ENCODE results near the gene PDE4B. TPM values are rescaled to one million over a fixed set of nuclear protein-coding genes. Genes with fewer than 3 reads are reported as not detected.
"Not testable (repeated sequence)": the region's sequence is repeated elsewhere in the genome, so short reads cannot be mapped to it uniquely, and the experiment has no call there.

Gene PDE4B
- total RNA-seq, 1 donor from 2014 or later = 21.3 TPM

DNA sequence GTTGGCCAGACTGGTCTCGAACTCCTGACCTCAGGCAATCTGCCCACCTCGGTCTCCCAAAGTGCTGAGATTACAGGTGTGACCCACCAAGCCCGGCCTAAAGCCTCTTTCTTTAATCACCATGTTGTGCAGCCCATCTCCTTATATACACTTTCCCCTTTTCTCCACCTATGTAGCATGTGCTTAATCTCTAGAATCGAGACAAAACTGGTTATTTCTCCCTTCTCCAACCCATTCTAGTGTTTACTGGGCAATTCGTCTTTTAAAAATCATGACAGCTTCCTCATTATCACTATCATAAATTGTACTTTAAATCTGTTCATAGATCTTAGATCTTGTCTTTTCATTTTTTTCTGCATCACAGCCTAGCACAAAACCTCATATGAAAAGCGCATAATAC, 285.7 kb downstream of the PDE4B start:
- Mint-ChIP-seq H3K27me3 (ENCODE audit: insufficient read depth) (peaks cover 9% of the 10 kb centered on the region), H3K4me1 (ENCODE audit: low read depth) (no peaks in the 10 kb centered on the region), H3K9me3 (no peaks in the 10 kb centered on the region), H3K27ac (no peak overlapping the region), H3K36me3 (ENCODE audit: low read depth) (no peaks in the 10 kb centered on the region), H3K4me3 (no peak overlapping the region)
- no peak for DNase-seq (ENCODE audit: low spot score)
- intact Hi-C loops (cut with micrococcal nuclease) = no loop called here

DNA sequence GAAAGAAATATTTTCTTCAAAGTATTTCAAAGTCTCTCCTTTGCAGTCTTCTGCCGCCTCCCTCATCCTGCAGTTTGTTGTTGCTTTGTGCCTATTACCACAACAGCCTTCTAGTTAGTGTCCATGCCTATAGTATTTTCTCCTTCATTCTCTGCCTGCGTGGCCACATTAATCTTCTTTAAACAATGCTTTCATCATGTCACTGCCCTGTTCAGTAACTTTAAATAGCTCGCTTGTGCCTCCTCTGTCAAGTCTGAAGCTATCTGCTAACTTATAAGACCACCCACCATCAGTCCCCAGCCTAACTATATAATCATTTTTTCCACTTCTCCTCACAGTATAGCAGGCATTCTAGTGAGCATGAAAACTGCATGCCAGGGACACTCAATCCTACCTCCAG, 290.3 kb downstream of the PDE4B start:
- peaks cover 6% of the 10 kb centered on the region for H3K27me3 Mint-ChIP-seq (ENCODE audit: insufficient read depth)
- no peak for DNase-seq (ENCODE audit: low spot score)
- no peak overlapping the region for H3K27ac Mint-ChIP-seq
- H3K36me3 Mint-ChIP-seq (ENCODE audit: low read depth) = no peaks in the 10 kb centered on the region
- H3K9me3 Mint-ChIP-seq = no peaks in the 10 kb centered on the region
- H3K4me1 Mint-ChIP-seq (ENCODE audit: low read depth) = no peaks in the 10 kb centered on the region
- no peak overlapping the region for H3K4me3 Mint-ChIP-seq
- intact Hi-C loops (cut with micrococcal nuclease) = no loop called here

DNA sequence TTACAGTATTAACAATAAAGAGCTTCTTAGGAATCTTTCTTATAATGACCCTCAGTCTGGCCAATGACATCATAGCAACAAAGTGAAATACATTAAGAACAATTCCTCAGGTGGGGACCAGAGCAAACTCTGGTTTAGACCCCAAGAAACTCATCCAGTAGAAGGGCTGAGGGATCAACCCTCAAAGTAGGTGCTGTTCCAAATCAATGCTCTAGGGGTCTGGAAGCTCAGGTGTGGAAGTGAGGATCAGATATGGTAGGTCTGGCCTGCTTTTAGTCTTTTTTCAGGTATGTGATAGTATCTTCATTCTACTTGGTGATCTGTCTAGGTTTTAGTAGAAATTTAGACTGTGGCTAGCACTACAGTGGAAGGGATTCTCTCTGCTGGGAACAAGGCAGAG, 291.7 kb downstream of the PDE4B start:
- H3K4me3 Mint-ChIP-seq = no peak overlapping the region
- H3K27ac Mint-ChIP-seq = no peak overlapping the region
- H3K27me3 Mint-ChIP-seq (ENCODE audit: insufficient read depth) = peaks cover 6% of the 10 kb centered on the region
- H3K4me1 Mint-ChIP-seq (ENCODE audit: low read depth) = no peaks in the 10 kb centered on the region
- DNase-seq (ENCODE audit: low spot score) = no peak
- intact Hi-C loops (cut with micrococcal nuclease) = no loop called here
- H3K36me3 Mint-ChIP-seq (ENCODE audit: low read depth) = no peaks in the 10 kb centered on the region
- H3K9me3 Mint-ChIP-seq = no peaks in the 10 kb centered on the region

DNA sequence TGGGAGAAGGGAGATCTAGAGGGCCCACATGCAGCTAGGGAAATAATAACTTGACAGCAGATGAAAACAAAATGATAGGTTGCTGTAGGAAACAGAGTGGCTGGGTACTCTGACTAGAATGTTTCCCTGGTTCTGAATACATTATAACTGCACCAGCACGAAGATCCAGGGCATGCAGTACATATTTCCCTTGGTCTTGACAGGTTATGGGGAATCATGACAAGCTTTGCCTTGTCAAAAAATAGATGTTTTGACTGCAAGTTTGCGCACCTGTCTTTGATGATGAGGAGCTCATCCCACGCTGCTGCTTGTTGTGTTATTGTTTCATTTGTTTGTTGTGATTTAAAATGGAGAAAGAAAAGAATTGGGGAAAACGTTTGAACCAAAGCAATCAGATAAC, 292.9 kb downstream of the PDE4B start:
- intact Hi-C loops (cut with micrococcal nuclease) = no loop called here
- Mint-ChIP-seq H3K36me3 (ENCODE audit: low read depth) (no peaks in the 10 kb centered on the region), H3K9me3 (no peaks in the 10 kb centered on the region), H3K27me3 (ENCODE audit: insufficient read depth) (peaks cover 11% of the 10 kb centered on the region), H3K4me1 (ENCODE audit: low read depth) (no peaks in the 10 kb centered on the region), H3K4me3 (no peak overlapping the region), H3K27ac (no peak overlapping the region)
- DNase-seq (ENCODE audit: low spot score) = no peak

DNA sequence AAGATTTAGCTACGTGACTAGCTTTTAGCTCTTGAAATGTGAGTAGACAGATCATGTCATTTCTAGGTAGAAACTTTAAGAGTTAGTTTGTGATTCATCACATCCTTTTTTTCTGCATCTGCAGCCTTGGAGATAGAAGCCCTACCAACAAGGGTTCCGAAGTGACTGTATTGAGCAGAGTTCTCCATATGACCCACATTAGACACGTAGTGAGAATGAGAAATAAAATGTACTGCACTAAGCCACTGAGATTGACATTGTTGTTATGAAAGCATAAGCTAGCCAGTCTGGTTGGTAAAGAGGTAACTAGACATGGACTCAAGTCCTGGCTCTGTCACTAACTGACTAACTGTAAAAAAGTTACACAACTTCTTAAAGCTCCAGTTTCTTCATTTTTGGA, 296.1 kb downstream of the PDE4B start:
- H3K27ac Mint-ChIP-seq = no peak overlapping the region
- H3K36me3 Mint-ChIP-seq (ENCODE audit: low read depth) = no peaks in the 10 kb centered on the region
- intact Hi-C loops (cut with micrococcal nuclease) = no loop called here
- H3K27me3 Mint-ChIP-seq (ENCODE audit: insufficient read depth) = peaks cover 7% of the 10 kb centered on the region
- H3K9me3 Mint-ChIP-seq = no peaks in the 10 kb centered on the region
- peaks cover 7% of the 10 kb centered on the region for H3K4me1 Mint-ChIP-seq (ENCODE audit: low read depth)
- no peak overlapping the region for H3K4me3 Mint-ChIP-seq
- no peak for DNase-seq (ENCODE audit: low spot score)

DNA sequence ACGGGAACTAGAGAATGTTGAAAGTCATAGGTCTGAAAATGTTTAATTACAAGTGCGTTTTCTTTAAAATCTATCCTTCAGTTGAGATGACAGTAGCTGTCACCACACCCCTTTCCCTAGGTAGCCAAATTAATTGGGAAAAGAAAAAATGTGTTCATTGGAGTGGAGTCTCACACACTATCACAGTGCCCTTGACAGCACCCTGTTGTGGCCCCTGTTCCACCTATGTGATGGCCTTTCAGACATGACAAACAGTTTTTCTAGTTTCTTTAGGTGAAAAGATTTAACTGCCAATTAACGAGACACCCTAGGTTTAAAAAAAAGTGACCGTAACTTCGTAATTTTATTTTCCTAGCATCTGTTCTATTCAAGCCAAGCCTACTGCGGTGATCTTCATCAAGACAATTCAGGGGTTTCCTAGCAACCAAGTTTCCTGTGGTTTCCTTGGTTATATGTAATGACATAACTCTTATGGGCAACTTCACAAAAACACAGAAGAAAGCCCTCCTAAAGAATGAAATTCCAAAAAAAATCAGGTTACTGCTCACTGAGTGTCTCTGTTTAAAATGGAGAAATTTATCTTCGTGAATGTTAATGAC, 298.3 kb downstream of the PDE4B start:
- Mint-ChIP-seq H3K36me3 (ENCODE audit: low read depth) (no peaks in the 10 kb centered on the region), H3K4me1 (ENCODE audit: low read depth) (peaks cover 7% of the 10 kb centered on the region)
- DNase-seq (ENCODE audit: low spot score) = no peak

DNA sequence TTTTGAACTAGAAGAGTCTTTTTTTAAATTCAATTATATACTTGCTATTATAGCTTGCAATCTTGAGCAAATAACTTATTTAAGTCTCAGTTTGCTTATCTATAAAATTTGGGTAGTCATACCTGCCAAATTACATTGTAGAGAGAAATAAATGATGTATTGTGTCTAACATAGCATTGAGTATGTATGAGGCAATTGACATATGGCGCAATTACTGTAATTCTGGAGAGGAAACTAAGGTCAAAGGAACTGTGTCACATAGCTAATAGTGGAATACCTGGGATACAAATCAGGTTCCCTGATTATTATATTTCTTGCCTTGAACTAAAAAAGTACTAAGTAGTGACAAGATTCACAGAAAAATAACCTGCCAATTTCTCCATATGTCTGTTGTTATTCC, 302.5 kb downstream of the PDE4B start:
- H3K9me3 Mint-ChIP-seq = peaks cover 4% of the 10 kb centered on the region
- no peaks in the 10 kb centered on the region for H3K36me3 Mint-ChIP-seq (ENCODE audit: low read depth)
- no peak overlapping the region for H3K27ac Mint-ChIP-seq
- no peak overlapping the region for H3K4me3 Mint-ChIP-seq
- no peak for DNase-seq (ENCODE audit: low spot score)
- peaks cover 6% of the 10 kb centered on the region for H3K27me3 Mint-ChIP-seq (ENCODE audit: insufficient read depth)
- intact Hi-C loops (cut with micrococcal nuclease) = no loop called here
- H3K4me1 Mint-ChIP-seq (ENCODE audit: low read depth) = peaks cover 7% of the 10 kb centered on the region

More for the DNA sequence above, 298.3 kb downstream of the PDE4B start:
- intact Hi-C loops (cut with micrococcal nuclease) = no loop called here
- H3K27ac Mint-ChIP-seq = no peak overlapping the region
- no peak overlapping the region for H3K4me3 Mint-ChIP-seq
- peaks cover 8% of the 10 kb centered on the region for H3K27me3 Mint-ChIP-seq (ENCODE audit: insufficient read depth)
- H3K9me3 Mint-ChIP-seq = no peaks in the 10 kb centered on the region

DNA sequence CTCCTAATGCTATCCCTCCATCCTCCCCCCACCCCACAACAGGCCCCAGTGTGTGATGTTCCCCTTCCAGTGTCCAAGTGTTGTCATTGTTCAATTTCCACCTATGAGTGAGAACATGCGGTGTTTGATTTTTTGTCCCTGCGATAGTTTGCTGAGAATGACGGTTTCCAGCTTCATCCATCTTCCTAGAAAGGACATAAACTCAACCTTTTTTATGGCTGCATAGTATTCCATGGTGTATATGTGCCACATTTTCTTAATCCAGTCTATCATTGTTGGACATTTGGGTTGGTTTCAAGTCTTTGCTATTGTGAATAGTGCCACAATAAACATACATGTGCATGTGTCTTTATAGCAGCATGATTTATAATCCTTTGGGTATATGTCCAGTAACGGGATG, 308.3 kb downstream of the PDE4B start:
- H3K9me3 Mint-ChIP-seq; H3K27me3 Mint-ChIP-seq (ENCODE audit: insufficient read depth); H3K4me1 Mint-ChIP-seq (ENCODE audit: low read depth); DNase-seq (ENCODE audit: low spot score); intact Hi-C loops (cut with micrococcal nuclease); H3K27ac Mint-ChIP-seq; H3K36me3 Mint-ChIP-seq (ENCODE audit: low read depth); H3K4me3 Mint-ChIP-seq: not testable (repeated sequence)

DNA sequence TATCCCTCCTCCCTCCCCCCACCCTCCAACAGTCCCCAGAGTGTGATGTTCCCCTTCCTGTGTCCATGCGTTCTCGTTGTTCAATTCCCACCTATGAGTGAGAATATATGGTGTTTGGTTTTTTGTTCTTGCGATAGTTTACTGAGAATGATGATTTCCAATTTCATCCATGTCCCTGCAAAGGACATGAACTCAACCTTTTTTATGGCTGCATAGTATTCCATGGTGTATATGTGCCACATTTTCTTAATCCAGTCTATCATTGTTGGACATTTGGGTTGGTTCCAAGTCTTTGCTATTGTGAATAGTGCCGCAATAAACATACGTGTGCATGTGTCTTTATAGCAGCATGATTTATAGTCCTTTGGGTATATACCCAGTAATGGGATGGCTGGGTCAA, 311.4 kb downstream of the PDE4B start:
- H3K27me3 Mint-ChIP-seq (ENCODE audit: insufficient read depth); intact Hi-C loops (cut with micrococcal nuclease); H3K36me3 Mint-ChIP-seq (ENCODE audit: low read depth); H3K27ac Mint-ChIP-seq; H3K4me3 Mint-ChIP-seq; DNase-seq (ENCODE audit: low spot score); H3K9me3 Mint-ChIP-seq; H3K4me1 Mint-ChIP-seq (ENCODE audit: low read depth): not testable (repeated sequence)

DNA sequence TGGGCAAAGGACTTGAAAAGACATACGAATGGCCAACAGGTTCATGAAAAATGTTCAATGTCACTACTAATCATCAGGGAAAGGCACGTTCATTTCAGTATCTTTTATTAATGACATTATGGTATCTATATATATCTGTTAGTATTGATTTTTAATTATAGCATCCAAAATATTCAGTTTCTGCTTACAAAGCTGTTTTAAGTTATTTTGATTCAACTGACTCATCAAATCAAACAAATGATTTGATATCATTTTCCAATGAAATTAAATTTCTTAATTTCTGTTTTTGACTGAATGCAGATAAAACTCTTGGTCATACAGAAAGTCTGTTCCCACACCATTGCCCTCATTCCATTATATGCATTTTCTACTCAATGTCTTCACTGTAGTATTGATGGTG, 315.9 kb downstream of the PDE4B start:
- Mint-ChIP-seq H3K4me1 (ENCODE audit: low read depth) (no peaks in the 10 kb centered on the region), H3K4me3 (no peak overlapping the region)

DNA sequence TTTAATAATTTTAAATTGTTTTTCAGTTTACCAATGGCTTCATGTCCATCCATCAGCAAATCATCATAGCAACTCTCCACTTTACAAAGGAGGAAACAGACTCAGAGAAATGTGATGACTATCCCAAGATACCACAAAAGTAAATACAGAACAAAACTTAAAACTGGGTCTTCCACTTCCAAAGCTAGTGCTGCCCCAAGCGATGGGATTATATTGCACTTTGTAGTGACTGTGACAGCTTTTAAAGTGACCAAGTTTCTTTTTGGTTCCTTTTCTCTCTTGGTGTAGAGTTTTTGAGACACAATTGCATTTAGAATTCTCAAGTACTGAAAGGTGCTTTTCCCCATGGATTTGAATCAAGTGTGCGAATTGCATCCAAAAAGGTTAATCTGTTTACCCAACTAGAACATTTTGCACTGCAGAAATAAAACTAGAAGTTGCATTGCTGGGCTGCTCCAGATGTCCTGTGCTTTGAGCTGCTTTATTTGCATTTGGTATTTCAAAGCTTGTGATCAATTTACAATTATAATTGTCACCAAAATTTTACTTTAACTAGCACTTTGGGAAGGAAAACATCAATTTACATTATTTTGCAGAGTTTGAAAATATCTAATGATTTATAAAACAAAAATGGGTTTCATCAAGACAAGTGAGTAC, 320.2 kb downstream of the PDE4B start:
- Mint-ChIP-seq H3K36me3 (ENCODE audit: low read depth) (no peaks in the 10 kb centered on the region), H3K27me3 (ENCODE audit: insufficient read depth) (peaks cover 19% of the 10 kb centered on the region), H3K27ac (no peak overlapping the region), H3K9me3 (no peaks in the 10 kb centered on the region), H3K4me1 (ENCODE audit: low read depth) (no peaks in the 10 kb centered on the region), H3K4me3 (no peak overlapping the region)
- intact Hi-C loops (cut with micrococcal nuclease) = no loop called here
- no peak for DNase-seq (ENCODE audit: low spot score)

More for the DNA sequence above, 315.9 kb downstream of the PDE4B start:
- no peak overlapping the region for H3K27ac Mint-ChIP-seq
- H3K9me3 Mint-ChIP-seq = no peaks in the 10 kb centered on the region
- intact Hi-C loops (cut with micrococcal nuclease) = no loop called here
- no peaks in the 10 kb centered on the region for H3K36me3 Mint-ChIP-seq (ENCODE audit: low read depth)
- H3K27me3 Mint-ChIP-seq (ENCODE audit: insufficient read depth) = peaks cover 10% of the 10 kb centered on the region
- no peak for DNase-seq (ENCODE audit: low spot score)

DNA sequence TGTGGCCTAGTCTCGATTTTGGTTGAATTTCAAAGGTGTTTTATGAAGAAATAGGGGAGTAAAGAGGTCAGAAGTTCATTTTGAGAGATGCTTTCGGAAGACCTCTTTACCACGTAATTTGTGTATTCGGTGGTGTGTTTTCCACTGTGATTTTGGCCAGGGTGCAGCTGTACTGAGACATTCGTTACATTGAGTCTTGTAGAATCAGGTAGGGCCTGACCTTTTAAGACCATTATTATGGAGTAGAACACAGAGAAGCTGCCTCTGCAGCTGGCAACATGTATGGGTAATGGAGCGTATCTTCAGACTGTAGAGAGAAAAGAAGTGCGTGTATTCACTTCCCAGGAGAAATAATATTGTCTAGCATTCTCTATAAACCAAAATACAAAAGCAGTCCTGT, 326.5 kb downstream of the PDE4B start:
- no peak for DNase-seq (ENCODE audit: low spot score)
- H3K27ac Mint-ChIP-seq = no peak overlapping the region
- intact Hi-C loops (cut with micrococcal nuclease) = no loop called here
- no peaks in the 10 kb centered on the region for H3K4me1 Mint-ChIP-seq (ENCODE audit: low read depth)
- no peak overlapping the region for H3K4me3 Mint-ChIP-seq
- H3K9me3 Mint-ChIP-seq = no peaks in the 10 kb centered on the region
- H3K27me3 Mint-ChIP-seq (ENCODE audit: insufficient read depth) = peaks cover 6% of the 10 kb centered on the region
- H3K36me3 Mint-ChIP-seq (ENCODE audit: low read depth) = no peaks in the 10 kb centered on the region

DNA sequence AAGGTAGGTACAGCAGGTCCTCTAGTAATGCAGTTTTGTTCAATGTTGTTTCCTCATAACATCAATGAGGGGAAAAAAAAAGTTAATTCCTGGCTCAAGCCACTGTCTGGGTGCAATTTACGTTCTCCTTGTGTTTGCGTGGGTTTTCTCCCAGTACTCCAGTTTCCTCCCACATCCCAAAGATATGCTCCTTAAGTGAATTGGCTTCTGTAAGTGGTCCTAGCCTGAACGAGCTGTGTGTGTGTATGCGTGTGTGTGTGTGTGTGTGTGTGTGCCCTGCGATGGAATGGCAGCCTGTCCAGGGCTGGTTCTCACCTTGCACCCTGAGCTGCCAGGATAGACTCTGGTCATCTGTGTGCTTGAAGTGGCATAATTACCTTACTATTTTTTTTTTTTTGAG, 332.0 kb downstream of the PDE4B start:
- Mint-ChIP-seq H3K27ac (no peak overlapping the region), H3K4me3 (no peak overlapping the region), H3K4me1 (ENCODE audit: low read depth) (peaks cover 7% of the 10 kb centered on the region), H3K27me3 (ENCODE audit: insufficient read depth) (peaks cover 2% of the 10 kb centered on the region), H3K9me3 (peaks cover 8% of the 10 kb centered on the region), H3K36me3 (ENCODE audit: low read depth) (no peaks in the 10 kb centered on the region)
- no peak for DNase-seq (ENCODE audit: low spot score)
- intact Hi-C loops (cut with micrococcal nuclease) = no loop called here

DNA sequence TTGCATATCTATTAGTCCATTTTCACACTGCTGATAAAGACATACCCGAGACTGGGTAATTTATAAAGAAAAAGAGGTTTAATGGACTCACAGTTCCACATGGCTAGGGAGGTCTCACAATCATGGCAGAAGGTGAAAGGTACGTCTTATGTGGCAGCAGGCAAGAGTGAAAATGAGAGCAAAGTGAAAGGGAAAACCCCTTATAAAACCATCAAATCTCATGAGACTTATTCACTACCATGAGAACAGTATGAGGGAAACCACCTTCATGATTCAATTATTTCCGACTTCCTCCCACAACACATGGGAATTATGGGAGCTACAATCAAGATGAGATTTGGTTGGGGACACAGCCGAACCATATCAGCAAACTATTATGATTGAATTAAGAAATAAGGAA, 335.9 kb downstream of the PDE4B start:
- H3K36me3 Mint-ChIP-seq (ENCODE audit: low read depth); H3K4me3 Mint-ChIP-seq; H3K4me1 Mint-ChIP-seq (ENCODE audit: low read depth); DNase-seq (ENCODE audit: low spot score); H3K27ac Mint-ChIP-seq; H3K27me3 Mint-ChIP-seq (ENCODE audit: insufficient read depth); intact Hi-C loops (cut with micrococcal nuclease): not testable (repeated sequence)
- H3K9me3 Mint-ChIP-seq = peaks cover 13% of the 10 kb centered on the region
